Ovary (tissue), 9 donors: ENCODE results near the gene NBEA. TPM values are rescaled to one million over a fixed set of nuclear protein-coding genes. Genes with fewer than 3 reads are reported as not detected.
A peak's percentile ranks its signal among the peaks of the same experiment; 100 is the strongest.

Experiments
- DNase-seq, 5 donors: peaks; one replicate each; pipeline ENCODE4 v3.0.0-alpha.2; 2019 to 2020
- H3K27ac ChIP-seq, 2 donors: fragments of 200-600 bp; one replicate each; pipeline versions ENCODE4 v1.5.1 to v1.8.0; 2019 to 2022
- H3K27me3 ChIP-seq: fragments of 200-600 bp; one replicate; pipeline ENCODE4 v1.8.0; 2022
- H3K36me3 ChIP-seq: fragments of 200-600 bp; sonication (generic); one replicate; pipeline ENCODE4 v1.5.1; 2019
- H3K4me1 ChIP-seq: one replicate; pipeline ENCODE4 v1.8.1; 2013; ENCODE audit warnings: mild to moderate bottlenecking, moderate library complexity; ENCODE audit not compliant: insufficient read depth
- H3K4me3 ChIP-seq: fragments of 200-600 bp; sonication (generic); one replicate; pipeline ENCODE4 v1.5.1; 2017
- H3K9me3 ChIP-seq, 2 donors: fragments of 200-600 bp in 1 of 2; sonication (generic) in 1 of 2; one replicate each; pipeline versions ENCODE4 v1.5.1 to v1.8.1; 2013 to 2019; ENCODE audit warnings: mild to moderate bottlenecking in 1 of 2, moderate library complexity in 1 of 2
- CTCF ChIP-seq, 3 donors: fragments of 450-650 bp in 2 of 3; fragments of 200-600 bp in 1 of 3; IDR thresholded peaks; one replicate each; pipeline versions ENCODE4 v1.5.1 to v1.8.0; 2016 to 2022; ENCODE audit warnings: antibody characterized with exemption in 3 of 3, mild to moderate bottlenecking in 1 of 3
- EP300 ChIP-seq: sonication (generic); formaldehyde crosslinking; IDR thresholded peaks from one replicate; pipeline ENCODE4 v1.6.1; 2017; ENCODE audit warnings: antibody characterized with exemption
- POLR2A ChIP-seq: fragments of 450-650 bp; IDR thresholded peaks from one replicate; pipeline ENCODE4 v1.6.1; 2017; ENCODE audit warnings: antibody characterized with exemption, mild to moderate bottlenecking, moderate library complexity
- WGBS, 3 donors: extraction: QIAGEN DNeasy Blood & Tissue Kit in 1 of 3; methylation state at CpG; one replicate each; pipeline versions ENCODE4 v1.1.5 to v1.1.7; 2013 to 2017; 5-methylcytosine and 5-hydroxymethylcytosine counted together
- intact Hi-C, 4 donors: fragments of 100-400 bp; cut with DNase I; formaldehyde crosslinking; loops; one replicate each; pipeline versions ENCODE4 v1.11.0 to v1.15.1; 2022 to 2023
- polyA plus RNA-seq, 2 donors: library from polyadenylated mRNA; stranded (reverse); fragments of 200-250 nt in 1 of 2; fragments of 350-450 nt in 1 of 2; fragmentation: Illumina TruSeq in 1 of 2; extraction: RNeasy Lipid Tissue Mini Kit (QIAGEN cat#74804) in 1 of 2; gene quantifications; one replicate each; pipeline ENCODE4 v1.2.3, GENCODE V29; 2013 to 2014
- total RNA-seq, 7 donors: library from RNA; depleted of rRNA in 2 of 7; stranded (reverse); fragments of >200 nt in 2 of 7; fragmentation: NEBNext Ultra II Directional in 3 of 7; extraction: Animal tissue kit (Norgen Biotek cat#: 25700) in 3 of 7; gene quantifications; one replicate each; pipeline versions ENCODE4 v1.1.0 to v1.2.4, GENCODE V29; 2016 to 2023
- donor health status: DM: no; HTN: no; CAD: no; lungs with moderate emphysema.
- donor health status: DM: no; HTN: no; CAD: no.
- donor health status: Bipolar disorder and iron deficiency.
- donor health status: DM: yes; HTN: yes; CAD: no.
- donor health status: DM: no; HTN: no; CAD: no.
- donor health status: DM: yes; HTN: yes; CAD: no.

The NBEA gene
- total and polyA plus RNA-seq, 9 donors, result 5.8 to 18.9 (median 16.0) TPM

- intact Hi-C loops, result no loop called here
- H3K4me3 ChIP-seq, result no peak overlapping the region
- WGBS, 3 donors, result 97 to 98% (median 97%) methylated on average over 3 of the region's 3 CpGs
- no peak overlapping the region for H3K27ac ChIP-seq
- TF ChIP-seq EP300, result no peak
- TF ChIP-seq POLR2A, result no peak
- TF ChIP-seq CTCF (IDR thresholded peaks at IDR 0.05), result no peak
- H3K36me3 ChIP-seq, result no peaks in the 10 kb centered on the region
- H3K27me3 ChIP-seq, result peaks cover 2% of the 10 kb centered on the region
- no peaks in the 10 kb centered on the region for H3K4me1 ChIP-seq
- H3K9me3 ChIP-seq, result no peaks in the 10 kb centered on the region
- no peak for DNase-seq
Measured at GRCh38 chr13:35465371-35465770, 523.3 kb downstream of the NBEA start.

DNA sequence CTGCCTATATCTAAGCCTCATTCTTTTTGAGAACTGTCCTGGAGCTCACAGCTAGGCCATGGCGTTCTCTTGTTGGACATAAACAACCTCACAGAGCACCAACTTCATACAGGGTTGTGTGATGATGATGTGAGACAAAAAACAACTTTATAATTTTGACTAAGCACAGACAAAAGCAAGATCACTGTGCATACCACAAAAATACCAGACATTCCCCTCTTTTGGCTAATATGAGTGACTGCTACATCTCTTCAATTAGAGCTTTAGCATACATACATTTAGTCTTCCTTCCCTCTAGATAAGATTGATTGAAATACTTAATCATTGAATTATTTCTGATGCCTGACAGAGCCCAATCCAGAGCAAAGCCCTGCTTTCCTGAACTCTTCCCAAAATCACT is 526.1 kb downstream of the NBEA start:
- no peak for DNase-seq
- 25 to 35% (median 31%) methylated on average over 1 of the region's 1 CpG for WGBS, 3 donors
- Histone ChIP-seq H3K27ac (no peak overlapping the region), H3K4me3 (no peak overlapping the region), H3K4me1 (no peaks in the 10 kb centered on the region), H3K9me3 (no peaks in the 10 kb centered on the region), H3K27me3 (no peaks in the 10 kb centered on the region), H3K36me3 (no peaks in the 10 kb centered on the region)
- no peak for TF ChIP-seq EP300
- TF ChIP-seq CTCF (IDR thresholded peaks at IDR 0.05), result no peak
- TF ChIP-seq POLR2A, result no peak
- intact Hi-C loops, result no loop called here

- 74 to 83% (median 79%) methylated on average over 10 of the region's 10 CpGs for WGBS, 3 donors
- Histone ChIP-seq H3K27me3 (no peaks in the 10 kb centered on the region), H3K36me3 (no peaks in the 10 kb centered on the region), H3K4me3 (peak overlapping the region; percentile 47), H3K4me1 (no peaks in the 10 kb centered on the region), H3K9me3 (no peaks in the 10 kb centered on the region), H3K27ac (peak overlapping the region in 1 of 2 donors; percentile 77)
- intact Hi-C loops, result no loop called here
- no peak for DNase-seq
- no peak for TF ChIP-seq EP300
- TF ChIP-seq CTCF (IDR thresholded peaks at IDR 0.05), result no peak
Measured at GRCh38 chr13:35469806-35470525, 527.9 kb downstream of the NBEA start.

- intact Hi-C loops, result no loop called here
- 19 to 25% (median 20%) methylated on average over 61 to 68 of the region's 68 CpGs for WGBS, 3 donors
Measured at GRCh38 chr13:35470671-35471661, 528.9 kb downstream of the NBEA start.

More at GRCh38 chr13:35470671-35471661, 528.9 kb downstream of the NBEA start:
- Histone ChIP-seq H3K4me1 (no peaks in the 10 kb centered on the region), H3K4me3 (peak overlapping the region; percentile 47), H3K27me3 (no peaks in the 10 kb centered on the region), H3K27ac (peak overlapping the region in 1 of 2 donors; percentile 77), H3K36me3 (no peaks in the 10 kb centered on the region), H3K9me3 (no peaks in the 10 kb centered on the region)
- DNase-seq, result peak; percentile 38 to 71 (median 50)
- TF ChIP-seq EP300 (no peak), POLR2A (no peak), CTCF (IDR thresholded peaks at IDR 0.05) (no peak)
